Stomach (tissue), 19 donors: ENCODE measurements around the gene PCDHGA10. TPM values are rescaled to one million over a fixed set of nuclear protein-coding genes. Genes with fewer than 3 reads are reported as not detected.
A peak's percentile ranks its signal among the peaks of the same experiment; 100 is the strongest.

Experiments used
- DNase-seq, 2 donors: peaks; one replicate each; pipeline versions ENCODE4 v3.0.0 to v3.0.0-alpha.2; 2013 to 2019
- H3K27ac ChIP-seq, 5 donors: fragments of 200-600 bp in 4 of 5; sonication (generic) in 4 of 5; one replicate each; pipeline ENCODE4 v1.5.1; 2013 to 2019; ENCODE audit warnings: mild to moderate bottlenecking in 1 of 5, moderate library complexity in 1 of 5
- H3K27me3 ChIP-seq, 3 donors: fragments of 200-600 bp; sonication (generic); one replicate each; pipeline ENCODE4 v1.5.1; 2017 to 2019; ENCODE audit warnings: mixed run types in 1 of 3
- H3K36me3 ChIP-seq, 4 donors: fragments of 200-600 bp; sonication (generic); 1 replicate in 3 of 4; 2 replicates in 1 of 4; pipeline ENCODE4 v1.5.1; 2016 to 2019
- H3K4me1 ChIP-seq, 4 donors: fragments of 200-600 bp; sonication (generic); one replicate each; pipeline ENCODE4 v1.5.1; 2016 to 2019
- H3K4me3 ChIP-seq, 4 donors: fragments of 200-600 bp; sonication (generic) in 3 of 4; one replicate each; pipeline ENCODE4 v1.5.1; 2016 to 2019; ENCODE audit warnings: mild to moderate bottlenecking in 1 of 4
- H3K9me3 ChIP-seq, 4 donors: fragments of 200-600 bp; sonication (generic); one replicate each; pipeline ENCODE4 v1.5.1; 2016 to 2019
- EP300 ChIP-seq: sonication (generic); formaldehyde crosslinking; IDR thresholded peaks from one replicate; pipeline ENCODE4 v1.6.1; 2017; ENCODE audit warnings: antibody characterized with exemption
- POLR2A ChIP-seq, 4 donors: fragments of 450-650 bp; IDR thresholded peaks; one replicate each; pipeline ENCODE4 v1.6.1; 2016; ENCODE audit warnings: antibody characterized with exemption in 4 of 4, control low read depth in 2 of 4, mild to moderate bottlenecking in 1 of 4, moderate library complexity in 1 of 4
- POLR2AphosphoS5 ChIP-seq, 3 donors: sonication (generic); formaldehyde crosslinking; IDR thresholded peaks; one replicate each; pipeline ENCODE4 v1.6.1; 2016; ENCODE audit warnings: antibody characterized with exemption in 3 of 3
- WGBS, 5 donors: extraction: QIAGEN DNeasy Blood & Tissue Kit in 3 of 5; methylation state at CpG; one replicate each; pipeline versions ENCODE4 v1.1.5 to v1.1.7; 2013 to 2018; 5-methylcytosine and 5-hydroxymethylcytosine counted together
- intact Hi-C: fragments of 100-400 bp; cut with DNase I; formaldehyde crosslinking; loops from one replicate; pipeline ENCODE4 v1.15.1; 2023; ENCODE audit warnings: low total_unique reads
- long read RNA-seq, 10 donors: transcript quantifications; one replicate each; lab custom pipeline, GENCODE V29; 2026
- polyA plus RNA-seq, 3 donors: library from polyadenylated mRNA; stranded (reverse); fragments of 200-250 nt; gene quantifications; one replicate each; pipeline ENCODE4 v1.2.3, GENCODE V29; 2013
- total RNA-seq, 5 donors: library from RNA; depleted of rRNA; stranded (reverse); fragments of >200 nt; gene quantifications; one replicate each; pipeline versions ENCODE4 v1.1.0 to v1.2.3, GENCODE V29; 2014 to 2016
- TF ChIP-seq, protein P1 (sequence below), 7 experiments: fragments of 450-650 bp in 4 of 7; fragments of 200-600 bp in 3 of 7; sonication (generic) in 3 of 7; IDR thresholded peaks; one replicate each; pipeline ENCODE4 v1.5.1; 2016 to 2019; ENCODE audit warnings: antibody characterized with exemption in 7 of 7, control low read depth in 2 of 7, mild to moderate bottlenecking in 1 of 7
- donor health status: healthy with polysubstance abuse.
- donor health status: Bipolar disorder and iron deficiency.
- donor health status: healthy.

The PCDHGA10 gene
- total RNA-seq (1 to 10 TPM in 3 of 5 donors, under 1 TPM in 1, not detected in 1; 0.89 to 7.0 (median 4.5) TPM), polyA plus RNA-seq (under 1 TPM; 0.15 to 0.65 (median 0.44) TPM)
- long read RNA-seq, donor 1, full-length matches to known transcripts, result 1 of 1 reads
- long read RNA-seq, donor 1, partial matches to known transcripts, result 0 of 1 reads
- long read RNA-seq, donor 1, other reads (novel, unspliced or antisense), result 0 of 1 reads
- long read RNA-seq, donor 2, full-length matches to known transcripts, result 1 of 1 reads
- long read RNA-seq, donor 2, partial matches to known transcripts, result 0 of 1 reads
- long read RNA-seq, donor 2, other reads (novel, unspliced or antisense), result 0 of 1 reads
- long read RNA-seq, donor 3, full-length matches to known transcripts, result 1 of 1 reads
- long read RNA-seq, donor 3, partial matches to known transcripts, result 0 of 1 reads
- long read RNA-seq, donor 3, other reads (novel, unspliced or antisense), result 0 of 1 reads
- long read RNA-seq, donor 4, result 0 reads
- long read RNA-seq, donor 5, full-length matches to known transcripts, result 3 of 3 reads
- long read RNA-seq, donor 5, partial matches to known transcripts, result 0 of 3 reads
- long read RNA-seq, donor 5, other reads (novel, unspliced or antisense), result 0 of 3 reads
- long read RNA-seq, donor 6, full-length matches to known transcripts, result 3 of 3 reads
- long read RNA-seq, donor 6, partial matches to known transcripts, result 0 of 3 reads
- long read RNA-seq, donor 6, other reads (novel, unspliced or antisense), result 0 of 3 reads
- long read RNA-seq, donor 7, full-length matches to known transcripts, result 4 of 4 reads
- long read RNA-seq, donor 7, partial matches to known transcripts, result 0 of 4 reads
- long read RNA-seq, donor 7, other reads (novel, unspliced or antisense), result 0 of 4 reads
- long read RNA-seq, donor 8, result 0 reads
- long read RNA-seq, donor 9, full-length matches to known transcripts, result 1 of 1 reads
- long read RNA-seq, donor 9, partial matches to known transcripts, result 0 of 1 reads
- long read RNA-seq, donor 9, other reads (novel, unspliced or antisense), result 0 of 1 reads
- long read RNA-seq, donor 10, result 0 reads

DNA sequence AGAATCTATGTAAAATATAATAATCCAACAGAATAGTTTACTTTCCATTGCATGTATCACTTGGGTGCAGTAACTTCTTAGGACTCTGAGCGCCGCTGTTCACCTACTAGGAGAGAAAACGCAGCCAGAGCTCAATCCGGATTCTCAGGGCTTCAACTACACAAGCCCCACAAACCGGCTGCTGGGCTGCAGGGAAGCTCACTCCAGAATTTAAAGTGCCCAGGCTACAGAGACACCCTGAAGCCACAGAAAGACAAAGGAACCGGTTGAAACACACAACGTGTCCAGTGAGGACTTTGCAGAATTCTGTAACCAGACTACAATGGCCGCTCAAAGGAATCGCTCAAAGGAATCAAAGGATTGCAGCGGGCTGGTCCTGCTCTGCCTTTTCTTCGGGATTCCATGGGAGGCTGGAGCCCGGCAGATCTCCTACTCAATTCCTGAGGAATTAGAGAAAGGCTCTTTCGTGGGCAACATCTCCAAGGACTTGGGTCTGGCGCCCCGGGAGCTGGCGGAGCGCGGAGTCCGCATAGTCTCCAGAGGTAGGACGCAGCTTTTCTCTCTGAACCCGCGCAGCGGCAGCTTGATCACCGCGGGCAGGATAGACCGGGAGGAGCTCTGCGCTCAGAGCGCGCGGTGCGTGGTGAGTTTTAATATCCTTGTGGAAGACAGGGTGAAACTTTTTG, at the start of gene PCDHGA10:
Gene PCDHGA10, plus strand, starts transcription at position 134 of the 686 bp plus-strand sequence. Its CDS starts 189 bp downstream, at position 323.
- TF ChIP-seq, protein P1, sequence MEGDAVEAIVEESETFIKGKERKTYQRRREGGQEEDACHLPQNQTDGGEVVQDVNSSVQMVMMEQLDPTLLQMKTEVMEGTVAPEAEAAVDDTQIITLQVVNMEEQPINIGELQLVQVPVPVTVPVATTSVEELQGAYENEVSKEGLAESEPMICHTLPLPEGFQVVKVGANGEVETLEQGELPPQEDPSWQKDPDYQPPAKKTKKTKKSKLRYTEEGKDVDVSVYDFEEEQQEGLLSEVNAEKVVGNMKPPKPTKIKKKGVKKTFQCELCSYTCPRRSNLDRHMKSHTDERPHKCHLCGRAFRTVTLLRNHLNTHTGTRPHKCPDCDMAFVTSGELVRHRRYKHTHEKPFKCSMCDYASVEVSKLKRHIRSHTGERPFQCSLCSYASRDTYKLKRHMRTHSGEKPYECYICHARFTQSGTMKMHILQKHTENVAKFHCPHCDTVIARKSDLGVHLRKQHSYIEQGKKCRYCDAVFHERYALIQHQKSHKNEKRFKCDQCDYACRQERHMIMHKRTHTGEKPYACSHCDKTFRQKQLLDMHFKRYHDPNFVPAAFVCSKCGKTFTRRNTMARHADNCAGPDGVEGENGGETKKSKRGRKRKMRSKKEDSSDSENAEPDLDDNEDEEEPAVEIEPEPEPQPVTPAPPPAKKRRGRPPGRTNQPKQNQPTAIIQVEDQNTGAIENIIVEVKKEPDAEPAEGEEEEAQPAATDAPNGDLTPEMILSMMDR (IDR thresholded peaks at IDR 0.05), result peak in 4 of 7 experiments; percentile 22 to 46 (median 33)
- TF ChIP-seq EP300 (no peak), POLR2A (IDR thresholded peaks at IDR 0.05) (no peak)

DNA sequence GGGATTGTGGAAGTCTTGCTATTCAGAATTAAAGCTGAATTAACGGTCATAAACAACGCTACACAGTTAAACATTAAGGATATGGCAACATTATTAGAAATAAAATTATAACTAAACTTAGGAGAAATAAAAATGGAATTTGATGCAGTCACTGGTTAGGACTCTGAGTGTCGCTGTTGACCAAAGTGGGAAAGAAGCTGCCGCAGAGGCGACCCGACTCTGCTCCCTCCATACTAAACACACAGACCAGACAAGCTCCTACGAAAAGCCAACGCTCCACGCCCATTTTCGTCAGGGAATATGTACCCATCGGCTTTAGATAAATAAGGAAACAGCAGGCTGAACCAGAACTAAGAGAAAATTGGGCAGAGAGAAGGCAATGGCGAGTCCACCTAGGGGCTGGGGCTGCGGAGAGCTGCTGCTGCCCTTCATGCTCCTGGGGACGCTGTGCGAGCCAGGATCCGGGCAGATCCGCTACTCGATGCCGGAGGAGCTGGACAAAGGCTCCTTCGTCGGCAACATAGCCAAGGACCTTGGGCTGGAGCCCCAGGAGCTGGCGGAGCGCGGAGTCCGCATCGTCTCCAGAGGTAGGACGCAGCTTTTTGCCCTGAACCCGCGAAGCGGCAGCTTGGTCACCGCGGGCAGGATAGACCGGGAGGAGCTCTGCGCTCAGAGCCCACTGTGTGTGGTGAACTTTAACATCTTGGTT, 48.7 kb upstream of the PCDHGA10 start, which contains the start of gene PCDHGA5:
Gene PCDHGA5, plus strand, starts transcription at position 211 of the 709 bp plus-strand sequence. Its CDS starts 169 bp downstream, at position 380.
- H3K27ac ChIP-seq, result no peak within 1 kb of the TSS
- H3K27me3 ChIP-seq, result peaks cover 5 to 79% (median 40%) of the 10 kb centered on the region in 3 donors
- H3K4me3 ChIP-seq, result no peak within 1 kb of the TSS
- H3K36me3 ChIP-seq, result peaks cover 0 to 5% (median 0%) of the 10 kb centered on the region in 4 donors
- DNase-seq, result peak in 1 of 2 donors; percentile 22
- H3K4me1 ChIP-seq, result no peaks in the 10 kb centered on the region
- WGBS, 5 donors, result 16 to 28% (median 19%) methylated on average over 32 to 34 of the region's 34 CpGs
- no peak for TF ChIP-seq EP300
- no peak for TF ChIP-seq POLR2A (IDR thresholded peaks at IDR 0.05)
- TF ChIP-seq POLR2AphosphoS5 (IDR thresholded peaks at IDR 0.05), result no peak
- TF ChIP-seq, protein P1 (IDR thresholded peaks at IDR 0.05), result no peak
- H3K9me3 ChIP-seq, result peaks cover 61 to 100% (median 88%) of the 10 kb centered on the region in 4 donors
- intact Hi-C loops, result no loop called here

More for the DNA sequence above, at the start of gene PCDHGA10:
- peaks cover 0 to 81% (median 31%) of the 10 kb centered on the region in 3 donors for H3K27me3 ChIP-seq
- WGBS, 5 donors, result 7 to 20% (median 10%) methylated on average over 24 to 31 of the region's 31 CpGs
- H3K4me1 ChIP-seq, result peaks cover 0 to 20% (median 5%) of the 10 kb centered on the region in 4 donors
- intact Hi-C loops, result loop anchor here (10.0 kb wide), 1 partner anchor 112 kb away; no protein-coding TSS in a partner anchor
- DNase-seq, result peak; percentile 67 to 77
- no peak within 1 kb of the TSS for H3K27ac ChIP-seq
- peaks cover 43 to 99% (median 89%) of the 10 kb centered on the region in 4 donors for H3K9me3 ChIP-seq
- peaks cover 0 to 14% (median 8%) of the 10 kb centered on the region in 4 donors for H3K36me3 ChIP-seq
- H3K4me3 ChIP-seq, result peak within 1 kb of the TSS; percentile 27 to 48 (median 39)

DNA sequence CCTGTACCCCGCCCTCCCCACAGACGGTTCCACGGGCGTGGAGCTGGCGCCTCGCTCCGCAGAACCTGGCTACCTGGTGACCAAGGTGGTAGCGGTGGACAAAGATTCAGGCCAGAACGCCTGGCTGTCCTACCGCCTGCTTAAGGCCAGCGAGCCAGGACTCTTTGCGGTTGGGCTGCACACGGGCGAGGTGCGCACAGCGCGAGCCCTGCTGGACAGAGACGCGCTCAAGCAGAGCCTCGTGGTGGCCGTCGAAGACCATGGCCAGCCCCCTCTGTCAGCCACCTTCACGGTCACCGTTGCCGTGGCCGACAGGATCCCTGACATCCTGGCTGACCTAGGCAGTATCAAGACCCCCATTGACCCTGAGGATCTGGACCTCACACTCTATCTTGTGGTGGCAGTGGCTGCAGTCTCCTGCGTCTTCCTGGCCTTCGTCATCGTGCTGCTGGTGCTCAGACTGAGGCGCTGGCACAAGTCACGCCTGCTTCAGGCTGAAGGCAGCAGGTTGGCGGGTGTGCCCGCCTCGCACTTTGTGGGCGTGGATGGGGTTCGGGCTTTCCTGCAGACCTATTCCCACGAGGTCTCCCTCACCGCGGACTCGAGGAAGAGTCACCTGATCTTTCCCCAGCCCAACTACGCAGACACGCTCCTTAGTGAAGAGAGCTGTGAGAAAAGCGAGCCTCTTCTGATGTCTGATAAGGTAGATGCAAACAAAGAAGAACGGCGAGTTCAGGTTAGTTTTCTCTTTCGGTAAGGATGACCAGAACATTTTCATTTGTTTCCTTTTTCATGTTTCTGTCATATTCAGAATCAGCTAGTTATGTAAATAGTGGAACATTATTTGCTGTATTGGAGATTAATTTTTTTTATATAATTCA, 46.5 kb upstream of the PCDHGA10 start:
- H3K27me3 ChIP-seq, result peaks cover 3 to 79% (median 45%) of the 10 kb centered on the region in 3 donors
- H3K27ac ChIP-seq, result no peak overlapping the region
- DNase-seq, result no peak
- intact Hi-C loops, result no loop called here
- no peaks in the 10 kb centered on the region for H3K4me1 ChIP-seq
- WGBS, 5 donors, result 31 to 45% (median 32%) methylated on average over 30 to 46 of the region's 46 CpGs
- peaks cover 0 to 4% (median 0%) of the 10 kb centered on the region in 4 donors for H3K36me3 ChIP-seq
- H3K9me3 ChIP-seq, result peaks cover 57 to 100% (median 86%) of the 10 kb centered on the region in 4 donors
- no peak overlapping the region for H3K4me3 ChIP-seq
- TF ChIP-seq, protein P1 (IDR thresholded peaks at IDR 0.05), result no peak
- TF ChIP-seq POLR2A (IDR thresholded peaks at IDR 0.05) (no peak), POLR2AphosphoS5 (IDR thresholded peaks at IDR 0.05) (no peak), EP300 (no peak)
